Fibroblast of villous mesenchyme (primary cell): ENCODE measurements around the gene PIP5KL1. TPM values are rescaled to one million over a fixed set of nuclear protein-coding genes. Genes with fewer than 3 reads are reported as not detected.

ENCODE experiments used
- DNase-seq: peaks from one replicate; pipeline ENCODE4 v3.0.0-alpha.2; 2010; ENCODE audit warnings: low read depth
- H3K4me3 ChIP-seq: 2 replicates; pipeline ENCODE4 v1.5.1; 2011; ENCODE audit warnings: low read depth, mild to moderate bottlenecking, low read length
- total RNA-seq: library from RNA; depleted of rRNA; stranded (reverse); fragments of >200 nt; gene quantifications from 2 replicates; pipeline ENCODE4 v1.2.3, GENCODE V29; 2012
- TF ChIP-seq, protein P1 (sequence below): IDR thresholded peaks from 2 replicates; pipeline ENCODE4 v1.5.1; 2012; ENCODE audit warnings: low read depth, mild to moderate bottlenecking, low read length; ENCODE audit not compliant: insufficient read depth

Gene PIP5KL1
- total RNA-seq, 1 donor: 2.6 TPM

- no peak overlapping the region for H3K4me3 ChIP-seq
- TF ChIP-seq, protein P1, sequence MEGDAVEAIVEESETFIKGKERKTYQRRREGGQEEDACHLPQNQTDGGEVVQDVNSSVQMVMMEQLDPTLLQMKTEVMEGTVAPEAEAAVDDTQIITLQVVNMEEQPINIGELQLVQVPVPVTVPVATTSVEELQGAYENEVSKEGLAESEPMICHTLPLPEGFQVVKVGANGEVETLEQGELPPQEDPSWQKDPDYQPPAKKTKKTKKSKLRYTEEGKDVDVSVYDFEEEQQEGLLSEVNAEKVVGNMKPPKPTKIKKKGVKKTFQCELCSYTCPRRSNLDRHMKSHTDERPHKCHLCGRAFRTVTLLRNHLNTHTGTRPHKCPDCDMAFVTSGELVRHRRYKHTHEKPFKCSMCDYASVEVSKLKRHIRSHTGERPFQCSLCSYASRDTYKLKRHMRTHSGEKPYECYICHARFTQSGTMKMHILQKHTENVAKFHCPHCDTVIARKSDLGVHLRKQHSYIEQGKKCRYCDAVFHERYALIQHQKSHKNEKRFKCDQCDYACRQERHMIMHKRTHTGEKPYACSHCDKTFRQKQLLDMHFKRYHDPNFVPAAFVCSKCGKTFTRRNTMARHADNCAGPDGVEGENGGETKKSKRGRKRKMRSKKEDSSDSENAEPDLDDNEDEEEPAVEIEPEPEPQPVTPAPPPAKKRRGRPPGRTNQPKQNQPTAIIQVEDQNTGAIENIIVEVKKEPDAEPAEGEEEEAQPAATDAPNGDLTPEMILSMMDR: no peak
- no peak for DNase-seq
Measured at GRCh38 chr9:127907867-127908659, 22.5 kb downstream of the PIP5KL1 start.

DNA sequence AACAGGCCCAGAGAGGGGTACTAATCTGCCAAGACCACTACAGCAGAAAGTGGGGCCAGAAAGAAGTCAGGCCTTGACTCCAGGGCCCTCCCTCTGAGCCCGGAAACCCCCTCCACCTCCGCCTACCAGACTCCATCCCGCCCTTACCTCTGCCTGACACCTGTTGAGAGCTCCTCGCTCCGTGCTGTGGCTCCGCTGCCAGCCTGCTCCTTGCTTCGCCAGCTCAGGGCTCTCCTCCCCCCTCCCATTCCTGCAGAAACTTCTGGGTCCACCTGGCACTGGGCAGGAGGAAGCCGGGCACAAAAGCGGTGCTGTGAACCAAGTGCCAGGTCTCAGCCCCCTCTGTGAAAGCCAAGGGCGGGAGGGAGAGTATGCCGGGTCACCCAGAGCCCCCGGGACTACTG lies 24.8 kb downstream of the PIP5KL1 start:
- H3K4me3 ChIP-seq: no peak overlapping the region
- TF ChIP-seq, protein P1: no peak
- DNase-seq: no peak

DNA sequence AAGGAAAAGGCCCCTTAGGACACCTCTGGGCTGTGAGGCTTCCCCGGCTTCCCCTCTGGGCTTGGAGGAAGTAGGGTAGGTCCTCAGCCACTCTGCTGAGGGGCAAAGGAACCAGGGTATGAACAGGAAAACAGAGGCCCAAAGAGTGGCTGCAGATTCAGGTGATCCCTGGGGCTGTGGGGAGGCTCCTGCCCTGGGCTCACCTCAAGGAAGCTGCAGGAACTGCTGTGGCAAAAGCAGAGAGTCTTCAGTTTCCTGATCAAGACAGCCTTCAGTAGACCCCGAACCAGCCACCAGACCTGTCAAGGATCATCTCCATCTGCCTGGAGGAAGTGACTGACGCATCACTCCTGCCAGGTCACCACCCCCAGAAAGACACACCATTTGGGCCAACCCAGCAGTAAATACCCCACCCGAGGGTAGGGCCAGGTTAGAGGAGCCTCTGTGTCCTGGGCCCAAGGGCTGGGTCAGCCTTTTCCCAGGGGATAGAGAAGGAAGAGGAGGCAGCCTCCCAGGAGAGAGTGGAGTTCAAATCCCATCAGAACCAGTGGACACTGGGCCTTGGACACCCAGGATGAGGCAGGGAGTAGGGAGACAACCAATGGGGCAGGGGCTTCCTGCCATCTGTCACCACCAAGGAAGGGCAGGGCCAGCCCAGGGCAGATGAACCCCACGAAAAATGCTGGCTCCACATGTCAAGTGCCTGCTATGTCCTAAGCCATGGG lies 25.4 kb downstream of the PIP5KL1 start:
- TF ChIP-seq, protein P1: no peak
- DNase-seq: no peak
- H3K4me3 ChIP-seq: no peak overlapping the region

DNA sequence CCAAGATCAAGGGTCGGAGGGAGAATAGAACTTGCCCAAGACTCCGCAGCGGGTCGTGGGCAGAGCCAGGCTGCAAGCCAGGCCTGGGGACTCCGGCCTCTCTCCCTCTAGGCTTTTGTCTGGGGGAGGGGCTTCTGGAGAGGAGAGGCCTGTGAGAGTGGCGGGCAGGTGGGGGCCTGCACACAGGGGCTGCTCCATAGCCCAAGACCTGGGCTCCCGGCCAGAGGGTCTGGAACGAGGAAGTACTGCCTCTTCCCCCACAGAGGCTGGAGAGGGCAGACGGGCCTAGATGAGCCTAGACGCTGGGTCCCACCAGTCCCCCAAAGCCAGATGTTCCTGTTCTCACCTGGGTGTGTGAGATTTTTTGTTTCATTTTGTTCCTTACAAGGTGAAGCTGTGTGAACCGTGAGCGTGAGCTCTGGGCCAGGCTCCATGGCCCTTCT lies 26.0 kb downstream of the PIP5KL1 start:
- no peak for DNase-seq
- TF ChIP-seq, protein P1: no peak
- no peak overlapping the region for H3K4me3 ChIP-seq

DNA sequence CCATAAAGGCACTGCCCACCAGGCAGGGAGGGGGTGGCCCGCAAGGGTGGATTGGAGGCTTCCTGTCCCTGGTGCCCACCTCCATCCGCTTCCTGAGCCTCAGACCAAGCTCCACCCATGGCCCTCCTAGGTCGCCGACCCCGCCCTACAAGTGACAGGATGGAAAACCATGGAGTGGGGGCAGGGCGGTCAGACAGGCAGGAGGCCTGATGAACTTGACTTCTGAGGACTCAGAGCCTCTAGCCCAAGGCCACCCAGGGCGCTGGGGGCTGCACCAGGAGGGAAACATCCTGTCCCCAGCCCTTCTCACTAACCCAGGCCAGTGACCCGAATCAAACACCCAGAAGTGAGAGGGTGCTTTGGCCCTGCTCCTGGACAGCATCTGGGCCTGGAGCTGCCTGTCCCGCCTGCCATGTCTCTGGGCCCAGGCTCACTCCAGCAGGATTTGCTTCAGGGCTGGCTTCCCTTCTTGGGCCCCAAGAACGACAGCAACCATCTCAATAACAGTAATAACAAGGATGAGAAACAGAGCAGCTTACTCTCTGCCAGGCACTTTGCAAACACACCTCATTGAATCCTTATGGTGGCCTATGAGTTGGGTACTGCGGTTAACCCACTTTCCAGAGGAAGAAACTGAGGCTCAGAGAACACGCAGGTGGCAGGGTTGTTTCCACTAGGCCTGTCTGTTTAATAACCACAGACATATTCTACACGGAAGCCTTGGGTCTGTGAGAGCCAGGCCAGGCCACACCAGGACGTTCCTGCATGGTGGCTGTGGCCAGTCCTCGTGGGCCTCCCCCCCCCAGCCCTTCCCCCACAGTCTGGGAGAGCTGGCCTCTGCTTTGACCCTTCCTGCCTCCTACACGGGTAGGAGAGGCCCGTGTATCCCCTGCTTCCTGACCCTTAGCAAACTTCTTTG lies 26.8 kb downstream of the PIP5KL1 start:
- DNase-seq: peak; percentile 33
- no peak overlapping the region for H3K4me3 ChIP-seq
- TF ChIP-seq, protein P1: no peak

DNA sequence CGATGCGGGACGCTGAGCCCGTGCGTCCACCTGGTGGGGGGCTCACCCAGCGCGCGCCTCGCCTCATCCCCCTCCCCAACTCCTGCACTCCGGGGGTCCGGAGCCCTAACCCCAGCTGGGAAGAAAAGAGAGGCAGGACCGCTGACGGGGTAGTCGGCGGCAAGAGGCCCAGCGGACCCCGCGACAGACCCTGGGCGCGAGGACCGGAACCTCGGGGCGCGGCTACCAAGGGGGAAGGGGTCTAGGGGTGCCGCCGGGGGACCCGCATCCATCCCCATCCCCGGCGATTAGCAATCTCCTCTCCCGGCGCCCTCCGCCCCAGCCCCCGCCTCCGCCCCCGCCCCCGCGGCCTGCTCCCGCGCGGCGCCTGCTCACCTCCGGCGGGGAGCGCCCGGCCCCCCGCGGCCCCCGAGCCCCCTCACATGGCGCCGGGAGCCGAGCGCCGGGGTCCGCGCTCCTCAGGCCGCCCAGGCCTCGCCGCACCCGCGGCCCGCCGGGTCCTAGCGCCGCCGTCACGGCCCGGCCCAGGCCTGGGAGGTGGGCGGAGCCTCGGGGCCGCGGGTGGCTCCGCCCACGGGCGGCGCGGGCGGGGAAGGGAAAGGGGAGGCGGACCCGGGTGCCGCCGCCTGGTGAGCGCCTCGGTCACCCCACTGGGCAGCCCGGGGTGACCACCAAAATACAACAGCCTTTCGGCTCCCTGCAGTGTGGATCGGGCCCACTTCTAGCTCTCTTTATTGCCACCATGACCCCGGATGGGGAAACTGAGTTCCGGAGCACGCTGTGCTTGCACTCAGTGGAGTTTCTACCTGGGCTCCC lies 31.2 kb downstream of the PIP5KL1 start, which contains the start of gene ST6GALNAC6:
Gene ST6GALNAC6, minus strand, starts transcription at position 476 of the 816 bp plus-strand sequence. CDS start 1,622 bp downstream, outside the sequence.
- DNase-seq: peak; percentile 74
- peak within 1 kb of the TSS; percentile 83 for H3K4me3 ChIP-seq
- TF ChIP-seq, protein P1: no peak
